Measurements from ENCODE around the gene POU2AF2.
"Not testable (repeated sequence)": the region's sequence is repeated elsewhere in the genome, so short reads cannot be mapped to it uniquely, and the experiment has no call there.

POU2AF2 gene

DNA sequence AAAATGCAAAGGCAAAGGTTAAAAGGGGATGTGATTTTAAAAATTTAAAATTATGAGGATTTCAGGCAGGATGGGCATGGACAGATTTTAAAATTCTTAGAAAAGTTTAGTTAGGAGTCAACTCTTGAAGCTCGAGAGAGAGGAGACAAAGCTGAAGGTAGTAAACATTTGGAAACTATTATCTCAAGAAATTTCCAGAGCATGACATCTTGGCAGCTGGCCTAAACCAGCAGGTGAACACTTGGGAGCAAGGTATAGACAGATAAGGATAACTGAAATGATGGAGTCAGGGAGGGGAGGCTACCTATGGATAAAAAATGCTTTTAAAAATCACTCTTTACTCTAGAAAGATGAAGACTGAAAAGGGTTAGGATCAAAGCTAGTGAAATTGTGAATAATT is 66.6 kb downstream of the POU2AF2 start:
- Histone ChIP-seq H3K27me3 (ENCODE audit: insufficient read depth, low read depth, severe bottlenecking) (no peaks in the 10 kb centered on the region), H3K36me3 (no peaks in the 10 kb centered on the region), H3K27ac (no peak overlapping the region), H3K4me3 (ENCODE audit: low read depth, low read length) (no peak overlapping the region), H3K9me3 (ENCODE audit: severe bottlenecking) (peaks cover 2% of the 10 kb centered on the region)
- TF ChIP-seq, protein P1, sequence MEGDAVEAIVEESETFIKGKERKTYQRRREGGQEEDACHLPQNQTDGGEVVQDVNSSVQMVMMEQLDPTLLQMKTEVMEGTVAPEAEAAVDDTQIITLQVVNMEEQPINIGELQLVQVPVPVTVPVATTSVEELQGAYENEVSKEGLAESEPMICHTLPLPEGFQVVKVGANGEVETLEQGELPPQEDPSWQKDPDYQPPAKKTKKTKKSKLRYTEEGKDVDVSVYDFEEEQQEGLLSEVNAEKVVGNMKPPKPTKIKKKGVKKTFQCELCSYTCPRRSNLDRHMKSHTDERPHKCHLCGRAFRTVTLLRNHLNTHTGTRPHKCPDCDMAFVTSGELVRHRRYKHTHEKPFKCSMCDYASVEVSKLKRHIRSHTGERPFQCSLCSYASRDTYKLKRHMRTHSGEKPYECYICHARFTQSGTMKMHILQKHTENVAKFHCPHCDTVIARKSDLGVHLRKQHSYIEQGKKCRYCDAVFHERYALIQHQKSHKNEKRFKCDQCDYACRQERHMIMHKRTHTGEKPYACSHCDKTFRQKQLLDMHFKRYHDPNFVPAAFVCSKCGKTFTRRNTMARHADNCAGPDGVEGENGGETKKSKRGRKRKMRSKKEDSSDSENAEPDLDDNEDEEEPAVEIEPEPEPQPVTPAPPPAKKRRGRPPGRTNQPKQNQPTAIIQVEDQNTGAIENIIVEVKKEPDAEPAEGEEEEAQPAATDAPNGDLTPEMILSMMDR (IDR thresholded peaks at IDR 0.05; ENCODE audit: low read depth, low read length): no peak
- no peak for DNase-seq

DNA sequence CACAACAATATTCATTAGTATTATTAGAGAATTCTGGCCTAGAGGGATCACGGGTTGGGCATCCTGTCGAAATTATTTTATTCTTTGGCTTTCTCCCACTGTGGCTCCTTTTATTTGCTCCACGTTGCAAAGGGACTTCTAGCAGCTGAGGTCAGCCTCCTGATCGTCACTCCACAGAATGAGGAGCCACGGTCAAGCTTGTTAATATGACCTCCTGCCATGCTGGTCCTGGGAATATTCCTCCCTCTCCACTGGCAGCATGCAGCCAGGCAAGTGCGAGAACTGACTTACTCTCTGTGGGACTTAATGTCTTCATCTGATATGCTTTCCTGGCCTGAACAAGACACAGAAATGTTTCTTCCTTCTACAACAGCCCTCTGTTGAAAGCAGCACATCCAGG is 73.8 kb downstream of the POU2AF2 start:
- Histone ChIP-seq H3K9me3 (ENCODE audit: severe bottlenecking) (peaks cover 2% of the 10 kb centered on the region), H3K4me3 (ENCODE audit: low read depth, low read length) (no peak overlapping the region), H3K36me3 (no peaks in the 10 kb centered on the region), H3K27me3 (ENCODE audit: insufficient read depth, low read depth, severe bottlenecking) (no peaks in the 10 kb centered on the region), H3K27ac (no peak overlapping the region)
- TF ChIP-seq, protein P1 (IDR thresholded peaks at IDR 0.05; ENCODE audit: low read depth, low read length): no peak
- DNase-seq: no peak

DNA sequence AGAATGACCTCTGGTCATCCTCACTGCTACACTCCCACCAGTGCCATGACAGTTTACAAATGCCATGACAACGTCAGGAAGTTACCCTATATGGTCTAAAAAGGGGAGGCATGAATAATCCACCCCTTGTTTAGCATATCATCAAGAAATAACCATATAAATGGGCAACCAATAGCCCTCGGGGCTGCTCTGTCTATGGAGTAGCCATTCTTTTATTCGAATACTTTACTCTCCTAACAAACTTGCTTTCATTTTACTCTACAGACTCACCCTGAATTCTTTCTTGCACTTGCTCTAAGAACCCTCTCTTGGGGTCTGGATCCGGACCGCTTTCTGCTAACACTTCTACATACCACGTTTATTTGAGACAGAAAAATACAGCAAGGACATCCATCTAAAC is 74.7 kb downstream of the POU2AF2 start:
- not testable (repeated sequence) for H3K4me3 ChIP-seq (ENCODE audit: low read depth, low read length); H3K27ac ChIP-seq

DNA sequence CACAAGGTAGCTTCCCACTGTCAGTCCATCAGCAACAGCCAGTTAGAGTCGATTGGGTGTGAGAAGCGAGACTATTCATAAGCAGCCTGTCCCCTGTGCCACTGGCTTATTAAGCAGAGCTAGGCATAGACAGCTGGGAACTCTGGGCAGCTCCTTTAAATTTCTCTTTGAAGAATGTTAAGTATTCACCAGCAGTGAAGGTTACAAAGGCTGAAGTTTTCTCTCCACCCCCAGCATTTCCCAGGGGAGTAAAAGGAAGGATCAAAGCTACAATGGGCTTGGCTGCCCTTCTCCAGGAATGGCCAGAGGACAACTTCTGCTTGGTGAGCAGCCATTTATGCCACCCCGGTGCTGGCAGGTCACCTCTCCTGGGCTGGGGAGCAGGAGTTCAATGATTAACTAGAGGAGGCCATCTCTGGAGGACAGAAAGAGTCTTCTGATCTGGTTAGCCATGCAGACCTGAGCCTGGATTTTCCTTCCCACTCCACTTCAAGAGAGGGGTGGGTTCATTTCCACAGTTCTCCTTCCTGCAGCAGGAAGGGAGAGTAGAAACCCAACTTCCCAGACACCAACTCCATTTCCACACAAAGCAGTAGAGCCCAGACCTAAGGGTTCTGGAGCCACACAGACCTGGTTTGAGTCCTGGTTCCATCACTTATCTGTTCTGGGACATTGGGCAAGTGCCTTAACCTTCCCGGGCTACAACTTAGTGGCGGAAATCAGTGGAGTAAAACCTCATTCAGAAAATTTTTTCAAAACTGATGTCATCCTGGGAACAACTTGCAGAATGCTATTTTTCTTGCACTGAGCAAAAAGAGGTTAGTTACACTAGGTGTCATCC is 75.4 kb downstream of the POU2AF2 start:
- H3K27ac ChIP-seq: no peak overlapping the region
- DNase-seq: no peak
- H3K36me3 ChIP-seq: no peaks in the 10 kb centered on the region
- H3K9me3 ChIP-seq (ENCODE audit: severe bottlenecking): no peaks in the 10 kb centered on the region
- no peaks in the 10 kb centered on the region for H3K27me3 ChIP-seq (ENCODE audit: insufficient read depth, low read depth, severe bottlenecking)
- no peak overlapping the region for H3K4me3 ChIP-seq (ENCODE audit: low read depth, low read length)
- TF ChIP-seq, protein P1 (IDR thresholded peaks at IDR 0.05; ENCODE audit: low read depth, low read length): no peak

More for the DNA sequence above, 74.7 kb downstream of the POU2AF2 start:
- H3K27me3 ChIP-seq (ENCODE audit: insufficient read depth, low read depth, severe bottlenecking); DNase-seq; H3K9me3 ChIP-seq (ENCODE audit: severe bottlenecking); H3K36me3 ChIP-seq: not testable (repeated sequence)

DNA sequence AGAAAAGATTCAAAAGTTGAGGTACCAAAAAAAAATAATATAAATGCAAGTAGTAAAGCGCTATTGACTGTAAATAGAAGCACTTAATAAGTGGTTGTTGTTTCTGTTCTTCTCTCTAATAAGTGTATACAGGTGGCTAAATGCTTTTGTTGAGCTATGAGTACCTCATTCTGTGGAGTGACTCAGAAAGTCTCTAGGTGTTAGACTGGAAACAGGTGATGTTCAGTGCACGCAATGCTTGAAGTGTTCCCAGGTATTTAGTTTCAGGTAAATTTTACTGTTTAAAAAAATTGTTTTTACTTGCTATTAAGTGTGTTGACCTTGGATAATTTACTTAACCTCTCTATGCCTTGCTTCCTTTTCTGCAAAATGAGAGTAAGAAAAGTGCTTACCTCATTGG is 77.0 kb downstream of the POU2AF2 start:
- TF ChIP-seq, protein P1 (IDR thresholded peaks at IDR 0.05; ENCODE audit: low read depth, low read length): no peak
- H3K27me3 ChIP-seq (ENCODE audit: insufficient read depth, low read depth, severe bottlenecking): no peaks in the 10 kb centered on the region
- no peak for DNase-seq
- H3K9me3 ChIP-seq (ENCODE audit: severe bottlenecking): no peaks in the 10 kb centered on the region
- H3K27ac ChIP-seq: no peak overlapping the region
- no peaks in the 10 kb centered on the region for H3K36me3 ChIP-seq
- H3K4me3 ChIP-seq (ENCODE audit: low read depth, low read length): no peak overlapping the region

DNA sequence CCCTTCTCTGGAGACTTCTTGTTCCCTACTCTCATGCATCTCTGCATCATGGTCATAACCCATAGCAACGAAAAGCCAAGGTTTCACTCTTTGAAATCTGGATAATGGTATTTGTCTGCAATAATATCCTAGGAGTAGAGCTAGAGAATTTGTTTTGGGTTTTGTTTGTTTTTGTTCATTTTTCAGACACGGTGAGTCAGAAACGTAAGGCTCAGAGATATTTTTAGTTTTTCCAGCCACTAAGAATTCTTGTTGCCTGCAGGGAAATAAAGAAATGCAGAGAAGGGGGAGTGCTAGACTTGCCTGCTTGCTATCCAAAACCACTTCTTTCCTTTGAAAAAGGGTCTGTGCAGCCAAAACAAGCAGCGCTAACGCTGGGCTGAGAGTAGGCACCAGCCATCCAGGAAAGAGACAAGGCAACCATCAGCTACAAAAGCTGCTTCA is 78.8 kb downstream of the POU2AF2 start:
- TF ChIP-seq, protein P1 (IDR thresholded peaks at IDR 0.05; ENCODE audit: low read depth, low read length): no peak
- no peaks in the 10 kb centered on the region for H3K9me3 ChIP-seq (ENCODE audit: severe bottlenecking)
- H3K36me3 ChIP-seq: no peaks in the 10 kb centered on the region
- no peak overlapping the region for H3K4me3 ChIP-seq (ENCODE audit: low read depth, low read length)
- DNase-seq: no peak
- no peaks in the 10 kb centered on the region for H3K27me3 ChIP-seq (ENCODE audit: insufficient read depth, low read depth, severe bottlenecking)
- H3K27ac ChIP-seq: no peak overlapping the region
